Neural progenitor cell (in vitro differentiated cells): ENCODE measurements around the gene PPP2R2B.

Source experiments
- CTCF ChIP-seq: fragments of 200-600 bp; sonication (generic); IDR thresholded peaks from 2 replicates; pipeline ENCODE4 v1.5.1; 2017; ENCODE audit warnings: antibody characterized with exemption, mild to moderate bottlenecking
- EZH2phosphoT487 ChIP-seq: fragments of 200-600 bp; sonication (generic); IDR thresholded peaks from 2 replicates; pipeline ENCODE4 v1.6.1; 2017; ENCODE audit warnings: antibody characterized with exemption

DNA sequence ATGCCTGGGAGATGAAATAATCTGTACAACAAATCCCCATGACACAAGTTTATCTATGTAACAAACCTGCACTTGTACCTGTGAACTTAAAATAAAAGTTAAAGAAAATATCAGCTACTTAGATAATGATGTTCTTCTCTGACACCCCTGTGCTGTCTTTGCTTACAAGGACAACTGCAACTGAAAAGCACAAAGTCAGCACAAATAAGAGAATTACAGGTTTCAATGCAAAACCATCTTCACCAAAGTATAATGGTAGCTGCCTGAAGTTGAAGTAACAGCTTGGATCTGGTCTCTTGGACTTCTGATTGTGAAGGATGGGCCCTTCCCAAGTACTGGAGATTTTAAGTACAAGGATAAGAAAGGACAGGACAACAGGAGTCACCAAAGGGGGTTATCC, 45.6 kb upstream of the PPP2R2B start:
- no peak for TF ChIP-seq CTCF
- TF ChIP-seq EZH2phosphoT487 = no peak
